Lung (tissue), 12 donors: ENCODE measurements around the gene TMEM218. TPM values are rescaled to one million over a fixed set of nuclear protein-coding genes. Genes with fewer than 3 reads are reported as not detected.

Source experiments
- ATAC-seq: fragments of 200-7000 bp; cut with Tn5 transposase; one replicate; pipeline ENCODE4 v1.9.1; 2020; ENCODE audit warnings: moderate number of reproducible peaks; ENCODE audit not compliant: insufficient read depth, low FRiP score
- DNase-seq, 3 donors: peaks; one replicate each; pipeline ENCODE4 v3.0.0-alpha.2; 2013 to 2017
- H3K27ac ChIP-seq, 2 donors: one replicate each; pipeline ENCODE4 v1.5.1; 2013; ENCODE audit warnings: mild to moderate bottlenecking in 2 of 2, moderate library complexity in 2 of 2, control low read depth in 1 of 2, inconsistent platforms in 1 of 2, low read depth in 1 of 2, low read length in 1 of 2
- H3K27me3 ChIP-seq, 3 donors: one replicate each; pipeline ENCODE4 v1.5.1; 2013; ENCODE audit warnings: low read length in 2 of 3; ENCODE audit not compliant: control insufficient read depth in 3 of 3, insufficient read depth in 3 of 3
- H3K36me3 ChIP-seq, 4 donors: one replicate each; pipeline ENCODE4 v1.5.1; 2013; ENCODE audit warnings: low read length in 4 of 4, mild to moderate bottlenecking in 1 of 4, moderate library complexity in 1 of 4; ENCODE audit not compliant: control insufficient read depth in 4 of 4, insufficient read depth in 4 of 4
- H3K4me1 ChIP-seq, 5 donors: one replicate each; pipeline ENCODE4 v1.5.1; 2013; ENCODE audit warnings: low read length in 5 of 5, mild to moderate bottlenecking in 2 of 5, moderate library complexity in 1 of 5; ENCODE audit not compliant: control insufficient read depth in 5 of 5, insufficient read depth in 5 of 5
- H3K4me3 ChIP-seq: one replicate; pipeline ENCODE4 v1.5.1; 2013; ENCODE audit warnings: mild to moderate bottlenecking, control low read depth, moderate library complexity
- H3K9ac ChIP-seq, 2 donors: one replicate each; pipeline ENCODE4 v1.5.1; 2013; ENCODE audit warnings: low read length in 2 of 2, control low read depth in 1 of 2; ENCODE audit not compliant: insufficient read depth in 1 of 2
- H3K9me3 ChIP-seq, 4 donors: one replicate each; pipeline ENCODE4 v1.5.1; 2013; ENCODE audit warnings: low read length in 3 of 4, mild to moderate bottlenecking in 1 of 4, moderate library complexity in 1 of 4; ENCODE audit not compliant: control insufficient read depth in 4 of 4, insufficient read depth in 3 of 4
- WGBS, 2 donors: extraction: QIAGEN DNeasy Blood & Tissue Kit; methylation state at CpG; one replicate each; pipeline ENCODE4 v1.1.7; 2013; 5-methylcytosine and 5-hydroxymethylcytosine counted together
- polyA plus RNA-seq, 2 donors: library from polyadenylated mRNA; stranded (reverse); fragments of 200-250 nt; gene quantifications; one replicate each; pipeline ENCODE4 v1.2.1, GENCODE V29; 2013
- total RNA-seq, 2 donors: library from RNA; depleted of rRNA in 1 of 2; stranded (reverse); fragments of >200 nt in 1 of 2; gene quantifications; one replicate each; pipeline ENCODE4 v1.2.1, GENCODE V29; 2014 to 2021
- TF ChIP-seq, protein P1 (sequence below): IDR thresholded peaks from 2 replicates; pipeline ENCODE4 v1.5.1; 2012; ENCODE audit warnings: mild to moderate bottlenecking; ENCODE audit errors: control extremely low read depth, extremely low read depth
- donor health status: control.
- donor health status: control.
- donor health status: Bipolar disorder and iron deficiency.
- donor health status: healthy.
- donor health status: DM: yes; HTN: yes; CAD: no.

TMEM218 gene
- total and polyA plus RNA-seq, 4 donors: 23.3 to 39.9 (median 27.4) TPM

DNA sequence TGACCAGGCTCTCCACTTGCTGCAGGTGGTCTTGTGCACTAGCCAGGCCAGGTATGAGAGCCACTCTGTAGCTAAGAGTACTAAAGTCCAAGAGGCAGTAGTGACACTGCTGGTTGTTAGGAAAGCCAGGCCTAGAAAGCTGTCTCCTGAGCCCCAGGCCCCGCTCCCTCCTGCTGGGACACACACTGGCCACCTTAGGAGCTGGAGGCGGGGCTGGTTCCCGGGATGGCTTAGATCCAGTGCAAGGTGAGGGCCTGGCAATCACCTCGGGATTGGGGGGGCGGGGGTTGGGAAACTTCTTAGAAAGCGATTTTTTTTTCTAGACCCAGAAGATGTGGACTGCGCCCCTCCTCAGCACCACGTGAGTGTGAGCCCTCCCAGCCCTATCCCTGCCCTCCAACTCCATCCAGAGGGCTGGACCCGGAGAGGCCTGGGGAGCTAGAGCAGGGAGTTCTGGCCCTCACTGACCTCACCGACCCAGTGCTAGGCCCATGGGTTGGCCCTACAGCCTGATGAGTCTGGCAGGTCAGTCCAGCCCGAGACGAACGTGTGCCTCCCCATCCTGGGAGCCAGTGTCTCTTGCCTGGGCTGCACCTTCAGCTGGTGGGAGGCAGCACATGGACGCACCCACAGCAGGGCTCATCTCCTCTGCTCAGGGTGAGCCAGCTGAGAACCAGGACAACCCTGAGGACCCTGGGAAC, 30.2 kb downstream of the TMEM218 start:
- H3K4me1 ChIP-seq: no peaks in the 10 kb centered on the region
- no peaks in the 10 kb centered on the region for H3K27me3 ChIP-seq
- no peak overlapping the region for H3K9ac ChIP-seq
- H3K4me3 ChIP-seq: no peak overlapping the region
- no peaks in the 10 kb centered on the region for H3K36me3 ChIP-seq
- TF ChIP-seq, protein P1, sequence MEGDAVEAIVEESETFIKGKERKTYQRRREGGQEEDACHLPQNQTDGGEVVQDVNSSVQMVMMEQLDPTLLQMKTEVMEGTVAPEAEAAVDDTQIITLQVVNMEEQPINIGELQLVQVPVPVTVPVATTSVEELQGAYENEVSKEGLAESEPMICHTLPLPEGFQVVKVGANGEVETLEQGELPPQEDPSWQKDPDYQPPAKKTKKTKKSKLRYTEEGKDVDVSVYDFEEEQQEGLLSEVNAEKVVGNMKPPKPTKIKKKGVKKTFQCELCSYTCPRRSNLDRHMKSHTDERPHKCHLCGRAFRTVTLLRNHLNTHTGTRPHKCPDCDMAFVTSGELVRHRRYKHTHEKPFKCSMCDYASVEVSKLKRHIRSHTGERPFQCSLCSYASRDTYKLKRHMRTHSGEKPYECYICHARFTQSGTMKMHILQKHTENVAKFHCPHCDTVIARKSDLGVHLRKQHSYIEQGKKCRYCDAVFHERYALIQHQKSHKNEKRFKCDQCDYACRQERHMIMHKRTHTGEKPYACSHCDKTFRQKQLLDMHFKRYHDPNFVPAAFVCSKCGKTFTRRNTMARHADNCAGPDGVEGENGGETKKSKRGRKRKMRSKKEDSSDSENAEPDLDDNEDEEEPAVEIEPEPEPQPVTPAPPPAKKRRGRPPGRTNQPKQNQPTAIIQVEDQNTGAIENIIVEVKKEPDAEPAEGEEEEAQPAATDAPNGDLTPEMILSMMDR: no peak
- no peaks in the 10 kb centered on the region for H3K9me3 ChIP-seq
- H3K27ac ChIP-seq: no peak overlapping the region
- 81 to 83% methylated on average over 14 of the region's 14 CpGs for WGBS, 2 donors
- DNase-seq (no peak), ATAC-seq (no peak)

DNA sequence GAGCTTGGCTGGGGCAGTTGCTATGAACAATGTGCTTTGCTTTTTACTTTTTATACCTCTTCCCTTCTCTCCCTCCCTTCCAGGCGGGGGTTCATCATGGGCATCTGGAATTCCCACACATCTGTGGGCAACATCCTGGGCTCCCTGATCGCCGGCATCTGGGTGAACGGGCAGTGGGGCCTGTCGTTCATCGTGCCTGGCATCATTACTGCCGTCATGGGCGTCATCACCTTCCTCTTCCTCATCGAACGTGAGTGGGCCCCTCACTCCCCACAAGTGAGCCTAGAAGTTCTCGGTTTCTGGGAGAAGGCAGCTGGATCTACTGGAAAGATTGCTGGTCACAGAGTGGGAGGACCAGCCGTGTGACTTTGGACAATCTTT, 30.9 kb downstream of the TMEM218 start:
- 88 to 89% methylated on average over 12 of the region's 12 CpGs for WGBS, 2 donors

DNA sequence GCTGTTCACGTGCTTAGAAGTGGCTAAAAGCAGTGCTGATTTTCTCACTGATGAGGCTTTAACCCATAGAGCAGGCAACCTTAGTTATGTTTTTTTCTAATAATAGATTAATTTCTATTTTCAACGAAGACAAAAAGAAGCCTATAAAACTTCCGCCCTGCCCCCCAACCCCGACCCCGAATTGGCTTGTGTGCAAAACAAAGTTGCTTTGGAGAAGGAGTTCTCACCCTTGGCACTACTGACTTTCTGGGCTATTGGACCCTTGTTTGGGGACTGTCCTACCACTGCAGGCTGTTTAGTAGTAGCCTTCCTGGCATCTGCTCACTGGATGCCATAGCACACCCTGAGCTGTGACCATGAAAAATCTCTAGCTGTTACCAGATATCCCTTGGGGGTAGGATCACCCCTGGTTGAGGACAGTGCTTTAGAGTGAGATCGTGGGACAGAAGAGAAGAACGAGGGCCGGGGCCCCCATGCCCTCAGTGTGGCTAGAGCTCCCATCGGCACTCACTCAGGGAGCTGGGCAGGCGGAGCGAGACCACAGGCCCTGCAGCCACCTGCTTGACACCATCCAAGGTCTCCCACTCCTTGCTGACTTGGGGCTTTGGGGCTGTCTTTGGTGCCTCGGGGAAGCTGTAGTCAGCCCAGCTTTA, 31.4 kb downstream of the TMEM218 start:
- Histone ChIP-seq H3K27me3 (no peaks in the 10 kb centered on the region), H3K4me1 (no peaks in the 10 kb centered on the region), H3K27ac (no peak overlapping the region), H3K9ac (no peak overlapping the region), H3K4me3 (no peak overlapping the region), H3K9me3 (no peaks in the 10 kb centered on the region), H3K36me3 (no peaks in the 10 kb centered on the region)
- WGBS, 2 donors: 88 to 96% methylated on average over 12 of the region's 12 CpGs
- TF ChIP-seq, protein P1: no peak
- no peak for DNase-seq
- ATAC-seq: no peak

More for the DNA sequence above, 30.9 kb downstream of the TMEM218 start:
- Histone ChIP-seq H3K27ac (no peak overlapping the region), H3K27me3 (no peaks in the 10 kb centered on the region), H3K4me3 (no peak overlapping the region), H3K9ac (no peak overlapping the region), H3K4me1 (no peaks in the 10 kb centered on the region), H3K36me3 (no peaks in the 10 kb centered on the region), H3K9me3 (no peaks in the 10 kb centered on the region)
- DNase-seq: no peak
- no peak for ATAC-seq
- TF ChIP-seq, protein P1: no peak
